GM12878 (cell line): Measurements from ENCODE around the gene GPRC5C.

ENCODE experiments used
- CBX3 ChIP-seq: fragments of 200-600 bp; sonication (generic); IDR thresholded peaks from 2 replicates; pipeline ENCODE4 v1.6.1; 2016; ENCODE audit warnings: low read depth, borderline replicate concordance
- CBX5 ChIP-seq: sonication (generic); IDR thresholded peaks from 2 replicates; pipeline ENCODE4 v1.6.1; 2016; ENCODE audit warnings: low read depth, moderate library complexity, mild to moderate bottlenecking, inconsistent platforms
- CHD1 ChIP-seq: IDR thresholded peaks from 2 replicates; pipeline ENCODE4 v1.6.1; 2012; ENCODE audit warnings: low read depth, low read length, improper control_type of control experiment
- CTCF ChIP-seq, 3 experiments: IDR thresholded peaks in 2 of 3; conservative IDR thresholded peaks in 1 of 3; 2 replicates each; pipeline ENCODE4 v1.5.1; 2011; ENCODE audit warnings: low read depth in 3 of 3, low read length in 3 of 3, mild to moderate bottlenecking in 3 of 3, control low read depth in 2 of 3, moderate library complexity in 2 of 3, inconsistent platforms in 1 of 3, mixed read lengths in 1 of 3; ENCODE audit not compliant: control insufficient read depth in 2 of 3, insufficient read depth in 1 of 3; ENCODE audit errors: extremely low read depth in 1 of 3
- EGR1 ChIP-seq, 2 experiments: IDR thresholded peaks; 1 replicate in 1 of 2; 2 replicates in 1 of 2; pipeline ENCODE4 v1.6.1; 2011 to 2012; ENCODE audit warnings: low read depth in 2 of 2, low read length in 2 of 2, borderline replicate concordance in 1 of 2, mild to moderate bottlenecking in 1 of 2, moderate library complexity in 1 of 2
- ELK1 ChIP-seq: IDR thresholded peaks from 2 replicates; pipeline ENCODE4 v1.6.1; 2012; ENCODE audit warnings: low read depth, low read length, improper control_type of control experiment
- EZH2 ChIP-seq: IDR thresholded peaks from 2 replicates; pipeline ENCODE4 v1.6.1; 2012; ENCODE audit warnings: low read depth, mild to moderate bottlenecking, control low read depth, inconsistent platforms, low read length, borderline replicate concordance; ENCODE audit not compliant: control insufficient read depth
- HDAC2 ChIP-seq: fragments of 200-600 bp; sonication (generic); IDR thresholded peaks from 2 replicates; pipeline ENCODE4 v1.6.1; 2017
- JUND ChIP-seq: IDR thresholded peaks from 2 replicates; pipeline ENCODE4 v1.6.1; 2012; ENCODE audit warnings: low read depth, mild to moderate bottlenecking, low read length, improper control_type of control experiment, moderate library complexity
- KDM1A ChIP-seq: fragments of 200-600 bp; sonication (generic); IDR thresholded peaks from 2 replicates; pipeline ENCODE4 v1.6.1; 2016; ENCODE audit warnings: borderline replicate concordance
- NFYA ChIP-seq: IDR thresholded peaks from 2 replicates; pipeline ENCODE4 v1.6.1; 2011; ENCODE audit warnings: low read depth, mild to moderate bottlenecking, low read length, improper control_type of control experiment, borderline replicate concordance
- NRF1 ChIP-seq: conservative IDR thresholded peaks from 2 replicates; pipeline ENCODE4 v1.6.1; 2011; ENCODE audit warnings: mild to moderate bottlenecking, low read depth, low read length, improper control_type of control experiment
- POLR2A ChIP-seq: IDR thresholded peaks from 2 replicates; pipeline ENCODE4 v1.6.1; 2011; ENCODE audit warnings: low read depth, mild to moderate bottlenecking, low read length
- ZSCAN29 ChIP-seq: fragments of 450-650 bp; IDR thresholded peaks from 2 replicates; pipeline ENCODE4 v1.6.1; 2017; ENCODE audit warnings: mild to moderate bottlenecking, moderate library complexity

GRCh38 chr17:74432766-74433391 lies 991 bp downstream of the GPRC5C start:
- no peak for TF ChIP-seq NRF1
- no peak for TF ChIP-seq JUND
- no peak for TF ChIP-seq CHD1
- TF ChIP-seq POLR2A: no peak
- no peak for TF ChIP-seq CBX5
- no peak for TF ChIP-seq HDAC2
- TF ChIP-seq CTCF (IDR thresholded peaks at IDR 0.05 in 2 of 3, conservative IDR thresholded peaks at IDR 0.05 in 1 of 3; ENCODE audit: control insufficient read depth in 2 of 3, extremely low read depth in 1 of 3, insufficient read depth in 1 of 3, low read depth in 3 of 3, low read length in 3 of 3): no peak
- no peak for TF ChIP-seq ELK1
- no peak for TF ChIP-seq EGR1 (IDR thresholded peaks at IDR 0.05; ENCODE audit: borderline replicate concordance in 1 of 2, low read depth in 2 of 2, low read length in 2 of 2)
- TF ChIP-seq NFYA: no peak
- TF ChIP-seq KDM1A: no peak
- no peak for TF ChIP-seq EZH2
- no peak for TF ChIP-seq CBX3
- TF ChIP-seq ZSCAN29: no peak
